Ovary (tissue), 3 donors: ENCODE data around the gene FEM1B.

Experiments used
- POLR2A ChIP-seq: fragments of 450-650 bp; IDR thresholded peaks from one replicate; pipeline ENCODE4 v1.6.1; 2017; ENCODE audit warnings: antibody characterized with exemption, mild to moderate bottlenecking, moderate library complexity
- TF ChIP-seq, protein P1 (sequence below), 3 donors: fragments of 450-650 bp in 2 of 3; fragments of 200-600 bp in 1 of 3; IDR thresholded peaks; one replicate each; pipeline versions ENCODE4 v1.5.1 to v1.8.0; 2016 to 2022; ENCODE audit warnings: antibody characterized with exemption in 3 of 3, mild to moderate bottlenecking in 1 of 3
- donor health status: DM: no; HTN: no; CAD: no.

GRCh38 chr15:68310178-68310803 lies 32.7 kb downstream of the FEM1B start:
- TF ChIP-seq, protein P1, sequence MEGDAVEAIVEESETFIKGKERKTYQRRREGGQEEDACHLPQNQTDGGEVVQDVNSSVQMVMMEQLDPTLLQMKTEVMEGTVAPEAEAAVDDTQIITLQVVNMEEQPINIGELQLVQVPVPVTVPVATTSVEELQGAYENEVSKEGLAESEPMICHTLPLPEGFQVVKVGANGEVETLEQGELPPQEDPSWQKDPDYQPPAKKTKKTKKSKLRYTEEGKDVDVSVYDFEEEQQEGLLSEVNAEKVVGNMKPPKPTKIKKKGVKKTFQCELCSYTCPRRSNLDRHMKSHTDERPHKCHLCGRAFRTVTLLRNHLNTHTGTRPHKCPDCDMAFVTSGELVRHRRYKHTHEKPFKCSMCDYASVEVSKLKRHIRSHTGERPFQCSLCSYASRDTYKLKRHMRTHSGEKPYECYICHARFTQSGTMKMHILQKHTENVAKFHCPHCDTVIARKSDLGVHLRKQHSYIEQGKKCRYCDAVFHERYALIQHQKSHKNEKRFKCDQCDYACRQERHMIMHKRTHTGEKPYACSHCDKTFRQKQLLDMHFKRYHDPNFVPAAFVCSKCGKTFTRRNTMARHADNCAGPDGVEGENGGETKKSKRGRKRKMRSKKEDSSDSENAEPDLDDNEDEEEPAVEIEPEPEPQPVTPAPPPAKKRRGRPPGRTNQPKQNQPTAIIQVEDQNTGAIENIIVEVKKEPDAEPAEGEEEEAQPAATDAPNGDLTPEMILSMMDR (IDR thresholded peaks at IDR 0.05): no peak
- TF ChIP-seq POLR2A: no peak
